Cardiac muscle cell (in vitro differentiated cells and primary cell): ENCODE results near the gene SRF. TPM values are rescaled to one million over a fixed set of nuclear protein-coding genes. Genes with fewer than 3 reads are reported as not detected.

Experiments used
- DNase-seq, 2 donors: peaks; one replicate each; pipeline versions ENCODE4 v3.0.0 to v3.0.0-alpha.2; 2010 to 2017; ENCODE audit warnings: low read depth in 1 of 2, low spot score in 1 of 2
- H3K27ac ChIP-seq: fragments of 200-600 bp; sonication (generic); 2 replicates; pipeline ENCODE4 v1.5.1; 2016
- H3K27me3 ChIP-seq: fragments of 200-600 bp; sonication (generic); 2 replicates; pipeline ENCODE4 v1.6.0; 2016; ENCODE audit warnings: control low read depth
- H3K36me3 ChIP-seq: fragments of 200-600 bp; sonication (generic); 2 replicates; pipeline ENCODE4 v1.5.1; 2016; ENCODE audit warnings: control low read depth
- H3K4me1 ChIP-seq: fragments of 200-600 bp; sonication (generic); 2 replicates; pipeline ENCODE4 v1.8.1; 2017; ENCODE audit warnings: low read depth, mild to moderate bottlenecking, mixed run types
- H3K4me3 ChIP-seq: fragments of 200-600 bp; sonication (generic); 2 replicates; pipeline ENCODE4 v1.5.1; 2016; ENCODE audit warnings: mild to moderate bottlenecking
- H3K9me3 ChIP-seq: fragments of 200-600 bp; sonication (generic); 2 replicates; pipeline ENCODE4 v1.5.1; 2017; ENCODE audit warnings: low read depth, mild to moderate bottlenecking, control low read depth
- polyA plus RNA-seq: library from polyadenylated mRNA; unstranded; fragments of >200 nt; fragmentation: Nextera tagmentation; extraction: Ambion mirVana; gene quantifications from 2 replicates; pipeline ENCODE4 v1.2.1, GENCODE V29; 2016
- total RNA-seq: library from RNA; depleted of rRNA; stranded (reverse); fragments of >200 nt; gene quantifications from 2 replicates; pipeline ENCODE4 v1.2.3, GENCODE V29; 2016
- TF ChIP-seq, protein P1 (sequence below): IDR thresholded peaks from 2 replicates; pipeline ENCODE4 v1.5.1; 2012; ENCODE audit warnings: low read depth, mild to moderate bottlenecking, low read length

Gene SRF
- total and polyA plus RNA-seq, 2 experiments from 2014 or later, result 10.2 to 76.8 TPM

DNA sequence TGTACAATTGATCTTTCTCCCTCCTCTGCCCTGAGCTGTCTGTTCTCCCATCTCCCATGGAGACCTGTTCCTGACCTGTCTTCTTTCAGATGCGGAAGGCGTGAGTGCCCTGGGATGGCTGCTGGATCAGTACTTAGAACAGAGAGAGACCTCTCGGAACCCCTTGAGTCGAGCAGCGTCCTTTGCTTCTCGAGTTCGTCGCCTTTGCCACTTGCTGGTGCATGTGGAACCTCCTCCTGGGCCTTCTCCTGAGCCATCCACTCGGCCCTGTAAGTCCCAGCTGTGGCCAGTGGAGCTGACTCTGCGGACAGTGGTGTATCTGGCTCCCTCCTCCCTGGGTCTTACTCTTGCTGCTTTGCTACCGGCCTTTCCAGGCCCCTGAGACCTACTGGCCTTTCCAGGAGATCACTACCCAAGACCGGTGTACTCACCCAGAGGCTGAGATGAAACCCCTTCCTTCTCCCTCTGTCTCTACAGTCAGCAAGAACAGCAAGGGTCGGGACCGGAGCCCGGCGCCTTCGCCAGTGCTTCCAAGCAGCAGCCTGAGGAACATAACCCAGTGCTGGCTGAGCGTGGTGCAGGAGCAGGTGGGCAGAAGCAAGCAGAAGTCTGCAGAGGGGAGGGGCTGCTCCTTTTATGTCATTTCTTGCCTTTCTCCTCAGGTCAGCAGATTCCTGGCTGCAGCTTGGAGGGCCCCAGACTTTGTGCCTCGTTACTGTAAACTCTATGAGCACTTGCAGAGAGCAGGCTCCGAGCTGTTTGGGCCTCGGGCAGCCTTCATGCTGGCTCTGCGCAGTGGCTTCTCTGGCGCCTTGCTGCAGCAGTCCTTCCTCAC lies 33.4 kb downstream of the SRF start:
- no peaks in the 10 kb centered on the region for H3K27me3 ChIP-seq
- H3K9me3 ChIP-seq, result no peaks in the 10 kb centered on the region
- H3K4me3 ChIP-seq, result no peak overlapping the region
- TF ChIP-seq, protein P1, sequence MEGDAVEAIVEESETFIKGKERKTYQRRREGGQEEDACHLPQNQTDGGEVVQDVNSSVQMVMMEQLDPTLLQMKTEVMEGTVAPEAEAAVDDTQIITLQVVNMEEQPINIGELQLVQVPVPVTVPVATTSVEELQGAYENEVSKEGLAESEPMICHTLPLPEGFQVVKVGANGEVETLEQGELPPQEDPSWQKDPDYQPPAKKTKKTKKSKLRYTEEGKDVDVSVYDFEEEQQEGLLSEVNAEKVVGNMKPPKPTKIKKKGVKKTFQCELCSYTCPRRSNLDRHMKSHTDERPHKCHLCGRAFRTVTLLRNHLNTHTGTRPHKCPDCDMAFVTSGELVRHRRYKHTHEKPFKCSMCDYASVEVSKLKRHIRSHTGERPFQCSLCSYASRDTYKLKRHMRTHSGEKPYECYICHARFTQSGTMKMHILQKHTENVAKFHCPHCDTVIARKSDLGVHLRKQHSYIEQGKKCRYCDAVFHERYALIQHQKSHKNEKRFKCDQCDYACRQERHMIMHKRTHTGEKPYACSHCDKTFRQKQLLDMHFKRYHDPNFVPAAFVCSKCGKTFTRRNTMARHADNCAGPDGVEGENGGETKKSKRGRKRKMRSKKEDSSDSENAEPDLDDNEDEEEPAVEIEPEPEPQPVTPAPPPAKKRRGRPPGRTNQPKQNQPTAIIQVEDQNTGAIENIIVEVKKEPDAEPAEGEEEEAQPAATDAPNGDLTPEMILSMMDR, result no peak
- no peaks in the 10 kb centered on the region for H3K4me1 ChIP-seq
- peaks cover 5% of the 10 kb centered on the region for H3K36me3 ChIP-seq
- DNase-seq, result no peak
- no peak overlapping the region for H3K27ac ChIP-seq

DNA sequence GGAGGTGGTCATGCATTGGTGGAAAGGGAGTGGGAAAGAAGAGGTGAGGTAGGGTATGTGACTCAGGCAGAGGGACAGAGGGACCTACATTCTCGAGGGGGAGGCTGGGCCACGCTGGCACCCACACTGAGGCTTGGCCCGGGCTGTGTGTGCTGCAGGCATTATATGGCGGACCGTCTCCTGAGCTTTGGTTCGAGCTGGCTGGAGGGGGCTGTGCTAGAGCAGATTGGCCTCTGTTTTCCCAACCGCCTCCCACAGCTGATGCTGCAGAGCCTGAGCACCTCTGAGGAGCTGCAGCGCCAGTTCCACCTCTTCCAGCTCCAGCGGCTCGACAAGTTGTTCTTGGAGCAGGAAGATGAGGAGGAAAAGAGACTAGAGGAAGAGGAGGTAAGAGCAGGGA lies 34.8 kb downstream of the SRF start:
- no peak for DNase-seq
- H3K4me3 ChIP-seq, result no peak overlapping the region
- no peaks in the 10 kb centered on the region for H3K27me3 ChIP-seq
- peaks cover 3% of the 10 kb centered on the region for H3K36me3 ChIP-seq
- no peaks in the 10 kb centered on the region for H3K4me1 ChIP-seq
- no peaks in the 10 kb centered on the region for H3K9me3 ChIP-seq
- H3K27ac ChIP-seq, result no peak overlapping the region
- TF ChIP-seq, protein P1, result no peak

DNA sequence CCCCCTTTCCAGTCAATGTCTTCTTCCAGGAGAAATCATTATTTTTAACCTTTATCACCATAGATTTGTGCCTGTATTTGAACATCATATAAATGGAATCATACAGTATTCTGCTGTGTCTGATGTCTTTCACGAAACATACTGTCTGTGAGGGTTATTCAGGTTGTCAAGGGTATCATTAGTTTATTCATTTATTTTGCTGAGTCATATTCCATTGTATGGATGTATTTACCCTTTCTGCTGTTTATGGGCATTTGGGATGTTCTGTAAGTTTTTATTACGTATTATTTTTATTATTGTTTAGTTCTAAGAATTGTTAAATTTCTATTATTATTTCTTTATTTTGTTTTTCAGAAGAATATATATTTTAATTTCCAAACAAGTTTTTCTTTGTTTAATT lies 36.2 kb downstream of the SRF start:
- no peak for DNase-seq
- H3K36me3 ChIP-seq, result peaks cover 3% of the 10 kb centered on the region
- no peak overlapping the region for H3K27ac ChIP-seq
- no peaks in the 10 kb centered on the region for H3K4me1 ChIP-seq
- TF ChIP-seq, protein P1, result no peak
- H3K4me3 ChIP-seq, result no peak overlapping the region
- no peaks in the 10 kb centered on the region for H3K9me3 ChIP-seq
- H3K27me3 ChIP-seq, result no peaks in the 10 kb centered on the region

DNA sequence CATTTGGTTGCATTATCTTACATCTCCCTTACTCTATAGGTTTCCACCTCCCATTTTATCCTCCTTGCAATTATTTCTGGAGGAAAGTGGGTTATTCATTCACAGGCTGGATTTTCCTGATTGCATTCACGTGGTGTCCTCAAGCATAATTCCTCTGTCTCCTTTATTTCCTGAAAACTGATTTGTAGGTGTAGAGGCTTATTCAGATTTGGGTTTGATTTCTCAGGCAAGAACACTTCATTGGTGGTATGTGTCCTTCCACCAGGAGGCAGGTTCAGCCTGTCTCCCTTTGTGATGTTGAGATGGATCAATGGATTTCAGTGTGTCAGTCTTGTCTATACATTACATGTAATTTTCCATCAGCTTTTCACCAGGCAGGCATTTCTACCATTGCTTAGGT lies 40.9 kb downstream of the SRF start:
- TF ChIP-seq, protein P1, result no peak
- no peaks in the 10 kb centered on the region for H3K4me1 ChIP-seq
- H3K27ac ChIP-seq, result no peak overlapping the region
- DNase-seq, result no peak
- H3K4me3 ChIP-seq, result no peak overlapping the region
- peaks cover 8% of the 10 kb centered on the region for H3K36me3 ChIP-seq
- H3K9me3 ChIP-seq, result no peaks in the 10 kb centered on the region
- H3K27me3 ChIP-seq, result no peaks in the 10 kb centered on the region

DNA sequence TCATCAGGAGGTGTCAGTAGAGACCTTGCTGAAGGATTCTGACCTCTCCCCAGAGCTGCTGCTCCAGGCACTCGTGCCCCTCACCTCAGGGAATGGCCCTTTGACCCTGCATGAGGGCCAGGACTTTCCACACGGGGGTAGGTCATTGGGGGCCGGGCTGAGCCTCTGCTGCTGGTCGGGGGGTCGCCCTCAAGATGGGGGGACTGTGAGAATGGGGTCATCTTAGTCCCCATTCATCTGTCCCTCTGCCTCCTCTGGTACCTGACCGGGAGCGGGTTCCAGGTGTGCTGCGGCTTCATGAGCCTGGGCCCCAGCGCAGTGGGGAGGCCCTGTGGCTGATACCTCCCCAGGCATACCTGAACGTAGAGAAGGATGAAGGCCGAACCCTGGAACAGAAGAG lies 42.4 kb downstream of the SRF start:
- Histone ChIP-seq H3K9me3 (no peaks in the 10 kb centered on the region), H3K36me3 (peaks cover 6% of the 10 kb centered on the region), H3K27me3 (no peaks in the 10 kb centered on the region), H3K4me3 (no peak overlapping the region), H3K4me1 (no peaks in the 10 kb centered on the region), H3K27ac (no peak overlapping the region)
- TF ChIP-seq, protein P1, result no peak
- DNase-seq, result no peak
